ENCODE results near the gene SIGLEC8. TPM values are rescaled to one million over a fixed set of nuclear protein-coding genes. Genes with fewer than 3 reads are reported as not detected.
A peak's percentile ranks its signal among the peaks of the same experiment; 100 is the strongest.

The SIGLEC8 gene
- total RNA-seq, 2 donors from 2014 or later: 0.32 to 0.94 TPM

DNA sequence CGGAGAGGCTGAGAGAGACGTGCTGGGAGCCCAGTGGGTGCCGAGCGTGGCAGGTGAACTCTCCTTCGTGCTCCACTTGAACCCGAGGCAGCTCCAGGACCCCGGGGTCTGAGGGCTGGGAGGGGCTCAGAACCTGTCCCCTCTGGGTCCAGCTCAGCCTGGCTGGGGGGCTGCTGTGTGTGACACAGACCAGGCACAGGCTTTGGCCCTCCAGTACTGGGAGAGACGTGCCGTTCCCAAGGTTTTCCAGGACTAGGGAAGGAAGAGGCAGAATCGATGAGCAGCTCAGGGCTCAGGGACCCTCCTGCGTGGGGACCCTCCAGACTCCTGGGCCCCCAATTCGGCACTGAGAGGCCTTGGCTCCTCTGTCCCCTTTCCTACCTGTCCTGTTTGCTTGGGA, 43.1 kb downstream of the SIGLEC8 start:
- TF ChIP-seq, protein P1, sequence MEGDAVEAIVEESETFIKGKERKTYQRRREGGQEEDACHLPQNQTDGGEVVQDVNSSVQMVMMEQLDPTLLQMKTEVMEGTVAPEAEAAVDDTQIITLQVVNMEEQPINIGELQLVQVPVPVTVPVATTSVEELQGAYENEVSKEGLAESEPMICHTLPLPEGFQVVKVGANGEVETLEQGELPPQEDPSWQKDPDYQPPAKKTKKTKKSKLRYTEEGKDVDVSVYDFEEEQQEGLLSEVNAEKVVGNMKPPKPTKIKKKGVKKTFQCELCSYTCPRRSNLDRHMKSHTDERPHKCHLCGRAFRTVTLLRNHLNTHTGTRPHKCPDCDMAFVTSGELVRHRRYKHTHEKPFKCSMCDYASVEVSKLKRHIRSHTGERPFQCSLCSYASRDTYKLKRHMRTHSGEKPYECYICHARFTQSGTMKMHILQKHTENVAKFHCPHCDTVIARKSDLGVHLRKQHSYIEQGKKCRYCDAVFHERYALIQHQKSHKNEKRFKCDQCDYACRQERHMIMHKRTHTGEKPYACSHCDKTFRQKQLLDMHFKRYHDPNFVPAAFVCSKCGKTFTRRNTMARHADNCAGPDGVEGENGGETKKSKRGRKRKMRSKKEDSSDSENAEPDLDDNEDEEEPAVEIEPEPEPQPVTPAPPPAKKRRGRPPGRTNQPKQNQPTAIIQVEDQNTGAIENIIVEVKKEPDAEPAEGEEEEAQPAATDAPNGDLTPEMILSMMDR (IDR thresholded peaks at IDR 0.05): no peak
- H3K27me3 ChIP-seq: no peaks in the 10 kb centered on the region
- no peak overlapping the region for H3K27ac ChIP-seq

GRCh38 chr19:51410950-51411748, 47.1 kb downstream of the SIGLEC8 start:
- intact Hi-C loops (cut with DNase I): no loop called here
- H3K27me3 ChIP-seq: no peaks in the 10 kb centered on the region

More for the DNA sequence above, 43.1 kb downstream of the SIGLEC8 start:
- no peak overlapping the region for H3K9ac ChIP-seq (ENCODE audit: low read depth in 2 of 2, low read length in 2 of 2)
- no peaks in the 10 kb centered on the region for H3K4me1 ChIP-seq
- no peak for DNase-seq
- no peak overlapping the region for H3K4me3 ChIP-seq
- H3K9me3 ChIP-seq: no peaks in the 10 kb centered on the region
- no peaks in the 10 kb centered on the region for H3K36me3 ChIP-seq
- intact Hi-C loops (cut with DNase I): no loop called here

GRCh38 chr19:51407511-51408131, 50.6 kb downstream of the SIGLEC8 start:
- Histone ChIP-seq H3K36me3 (no peaks in the 10 kb centered on the region), H3K27ac (no peak overlapping the region), H3K4me3 (no peak overlapping the region), H3K4me1 (no peaks in the 10 kb centered on the region), H3K9me3 (no peaks in the 10 kb centered on the region), H3K9ac (ENCODE audit: low read depth in 2 of 2, low read length in 2 of 2) (no peak overlapping the region), H3K27me3 (no peaks in the 10 kb centered on the region)
- TF ChIP-seq, protein P1 (IDR thresholded peaks at IDR 0.05): peak; percentile 43
- intact Hi-C loops (cut with DNase I): loop anchor here (5.0 kb wide), 1 partner anchor 70 kb away; no protein-coding TSS in a partner anchor
- DNase-seq: no peak

More at GRCh38 chr19:51410950-51411748, 47.1 kb downstream of the SIGLEC8 start:
- Histone ChIP-seq H3K9me3 (no peaks in the 10 kb centered on the region), H3K36me3 (no peaks in the 10 kb centered on the region), H3K4me3 (no peak overlapping the region), H3K4me1 (no peaks in the 10 kb centered on the region), H3K27ac (no peak overlapping the region), H3K9ac (ENCODE audit: low read depth in 2 of 2, low read length in 2 of 2) (no peak overlapping the region)
- DNase-seq: no peak
- TF ChIP-seq, protein P1 (IDR thresholded peaks at IDR 0.05): no peak

DNA sequence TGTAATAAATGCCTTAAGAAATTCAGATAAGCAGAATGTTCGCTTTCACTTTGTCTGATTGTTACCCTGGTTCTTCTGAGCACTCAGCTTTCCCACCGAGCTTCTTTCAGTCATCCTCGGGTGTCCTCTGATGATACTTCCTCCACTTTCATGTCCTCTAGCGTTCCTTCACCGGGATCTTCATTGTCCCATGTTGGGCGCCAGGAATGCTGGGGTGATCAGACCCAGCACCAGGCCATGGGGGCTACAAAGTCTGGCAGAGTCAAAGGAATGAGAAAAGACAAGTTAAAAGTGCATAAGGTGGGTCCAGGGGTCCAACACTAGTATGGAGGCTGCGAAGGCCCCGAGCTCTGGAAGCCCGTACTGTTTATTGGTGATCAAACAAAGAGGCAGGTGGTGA, 56.1 kb downstream of the SIGLEC8 start:
- Histone ChIP-seq H3K4me1 (no peaks in the 10 kb centered on the region), H3K9ac (ENCODE audit: low read depth in 2 of 2, low read length in 2 of 2) (no peak overlapping the region), H3K9me3 (no peaks in the 10 kb centered on the region), H3K4me3 (no peak overlapping the region), H3K27ac (no peak overlapping the region), H3K27me3 (no peaks in the 10 kb centered on the region), H3K36me3 (no peaks in the 10 kb centered on the region)
- no peak for DNase-seq
- intact Hi-C loops (cut with DNase I): no loop called here
- TF ChIP-seq, protein P1 (IDR thresholded peaks at IDR 0.05): no peak

Other genes starting within 250 kb of the SIGLEC8 start
- gene CD33, start 233.4 kb downstream of the SIGLEC8 start, total RNA-seq: 1 to 10 TPM; 2.0 to 3.5 TPM
- gene SIGLECL1, start 207.4 kb downstream of the SIGLEC8 start, total RNA-seq: not detected
- gene IGLON5, start 146.8 kb downstream of the SIGLEC8 start, total RNA-seq: under 1 TPM; 0.12 to 0.16 TPM
- gene VSIG10L, start 116.3 kb downstream of the SIGLEC8 start, total RNA-seq: 1 to 10 TPM; 1.1 to 2.1 TPM
- gene ETFB, start 92.1 kb downstream of the SIGLEC8 start, total RNA-seq: 100 to 1,000 TPM; 141 to 217 TPM
- gene CLDND2, start 89.5 kb downstream of the SIGLEC8 start, total RNA-seq: 1 to 10 TPM in 1 of 2 donors, not detected in 1; 2.9 TPM
- gene NKG7, start 85.8 kb downstream of the SIGLEC8 start, total RNA-seq: 1 to 10 TPM; 2.3 to 2.7 TPM
- not detected for gene LIM2, start 70.5 kb downstream of the SIGLEC8 start, total RNA-seq
- gene C19orf84, start 67.9 kb downstream of the SIGLEC8 start, total RNA-seq: under 1 TPM in 1 of 2 donors, not detected in 1; 0.22 TPM
- 1 to 10 TPM; 1.4 to 2.7 TPM for gene SIGLEC10, start 40.8 kb downstream of the SIGLEC8 start, total RNA-seq
- not detected for gene CEACAM18, start 20.1 kb upstream of the SIGLEC8 start, total RNA-seq
- under 1 TPM; 0.15 to 0.35 TPM for gene SIGLEC12, start 43.3 kb upstream of the SIGLEC8 start, total RNA-seq
- gene SIGLEC6, start 73.2 kb upstream of the SIGLEC8 start, total RNA-seq: 1 to 10 TPM in 1 of 2 donors, under 1 TPM in 1; 0.98 to 1.9 TPM
- gene ZNF175, start 112.8 kb upstream of the SIGLEC8 start, total RNA-seq: 1 to 10 TPM; 5.7 to 8.1 TPM
- not detected for gene SIGLEC5, start 171.9 kb upstream of the SIGLEC8 start, total RNA-seq
- 1 to 10 TPM; 1.1 to 1.5 TPM for gene SIGLEC14, start 188.4 kb upstream of the SIGLEC8 start, total RNA-seq
- 1 to 10 TPM; 3.0 to 4.3 TPM for gene SPACA6, start 234.9 kb upstream of the SIGLEC8 start, total RNA-seq

All from colonic mucosa (tissue), 4 donors.